8988T (cell line): Measurements from ENCODE around the gene VCP.
"Not testable (repeated sequence)": the region's sequence is repeated elsewhere in the genome, so short reads cannot be mapped to it uniquely, and the experiment has no call there.

Source experiments
- DNase-seq: peaks from one replicate; pipeline ENCODE4 v3.0.0; 2011

VCP gene

DNA sequence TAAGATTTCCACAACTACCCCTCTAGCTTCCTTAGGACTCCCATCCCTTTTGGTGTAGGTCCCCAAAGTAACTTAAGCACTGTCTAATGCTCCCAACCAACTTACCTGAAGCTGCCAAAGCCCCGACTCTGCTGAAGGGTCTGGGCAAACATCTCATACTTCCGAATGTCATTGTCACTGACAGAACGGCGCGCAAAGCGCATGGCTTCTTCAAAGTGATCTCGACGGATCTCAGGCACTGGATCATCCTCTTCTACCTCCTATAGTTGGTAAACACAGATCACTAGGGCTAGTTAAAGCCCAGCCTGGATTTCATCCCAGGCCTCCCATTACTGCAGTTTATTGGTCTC is 15.2 kb downstream of the VCP start:
- DNase-seq: no peak

DNA sequence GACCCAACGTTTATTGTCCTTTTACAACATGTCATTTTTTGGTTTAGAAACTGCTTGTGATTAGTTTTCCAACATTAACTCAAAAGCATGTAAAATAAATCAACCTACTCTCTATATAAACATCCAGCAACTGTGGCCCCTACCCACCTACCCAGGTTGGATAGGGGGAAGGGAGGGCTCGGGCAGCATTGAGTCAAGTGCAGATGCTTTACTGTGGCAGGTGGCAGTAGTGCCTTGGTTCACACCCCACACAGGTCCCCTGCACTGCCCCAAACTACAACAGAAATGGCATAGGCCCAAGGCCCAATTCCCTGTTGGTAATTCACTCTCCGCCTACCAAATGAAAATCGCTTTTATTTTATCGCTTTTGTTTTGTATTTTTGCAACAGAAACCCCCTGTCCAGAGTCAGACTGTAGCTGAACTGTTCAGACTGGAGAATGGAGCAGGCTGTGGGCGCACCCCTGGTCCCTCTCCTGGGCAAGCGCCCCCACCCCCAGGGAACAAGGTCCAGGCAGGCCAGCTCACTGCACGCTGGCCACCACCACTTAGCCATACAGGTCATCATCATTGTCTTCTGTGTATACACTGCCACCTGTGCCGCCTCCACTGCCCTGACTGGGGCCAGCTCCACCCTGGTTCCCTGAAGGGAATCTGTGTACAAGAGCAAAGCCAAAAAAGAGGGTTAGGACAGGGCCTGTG is 15.7 kb downstream of the VCP start:
- DNase-seq: no peak

DNA sequence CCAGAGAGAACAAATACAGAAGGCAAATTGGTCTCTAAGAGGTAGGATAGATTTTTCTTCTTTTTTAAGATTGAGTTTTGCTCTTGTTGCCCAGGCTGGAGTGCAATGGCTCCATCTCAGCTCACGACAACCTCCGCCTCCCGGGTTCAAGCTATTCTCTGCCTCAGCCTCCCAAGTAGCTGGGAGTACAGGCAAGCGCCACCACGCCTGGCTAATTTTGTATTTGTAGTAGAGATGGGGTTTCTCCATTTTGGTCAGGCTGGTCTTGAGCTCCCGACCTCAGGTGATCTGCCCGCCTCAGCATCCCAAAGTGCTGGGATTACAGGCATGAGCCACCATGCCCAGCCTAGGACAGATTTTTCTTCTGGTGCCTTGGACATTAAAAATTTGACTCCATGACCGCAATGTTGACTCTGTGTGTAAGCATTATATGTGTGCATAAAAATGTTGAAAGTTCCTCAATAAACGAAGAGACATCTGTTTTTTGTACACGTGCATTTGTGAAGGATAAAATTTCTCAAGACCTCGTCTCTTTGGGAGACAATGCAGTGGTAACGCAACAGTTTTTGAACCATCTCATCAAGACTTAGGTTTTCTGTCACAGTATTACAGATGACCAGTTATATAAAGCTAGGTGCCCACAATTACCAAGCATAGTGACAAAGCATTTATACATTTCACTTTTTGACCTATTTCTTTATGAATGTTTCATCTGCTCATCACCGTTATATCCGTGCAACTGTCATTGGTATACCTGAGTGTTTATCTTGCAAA is 17.4 kb downstream of the VCP start:
- no peak for DNase-seq

DNA sequence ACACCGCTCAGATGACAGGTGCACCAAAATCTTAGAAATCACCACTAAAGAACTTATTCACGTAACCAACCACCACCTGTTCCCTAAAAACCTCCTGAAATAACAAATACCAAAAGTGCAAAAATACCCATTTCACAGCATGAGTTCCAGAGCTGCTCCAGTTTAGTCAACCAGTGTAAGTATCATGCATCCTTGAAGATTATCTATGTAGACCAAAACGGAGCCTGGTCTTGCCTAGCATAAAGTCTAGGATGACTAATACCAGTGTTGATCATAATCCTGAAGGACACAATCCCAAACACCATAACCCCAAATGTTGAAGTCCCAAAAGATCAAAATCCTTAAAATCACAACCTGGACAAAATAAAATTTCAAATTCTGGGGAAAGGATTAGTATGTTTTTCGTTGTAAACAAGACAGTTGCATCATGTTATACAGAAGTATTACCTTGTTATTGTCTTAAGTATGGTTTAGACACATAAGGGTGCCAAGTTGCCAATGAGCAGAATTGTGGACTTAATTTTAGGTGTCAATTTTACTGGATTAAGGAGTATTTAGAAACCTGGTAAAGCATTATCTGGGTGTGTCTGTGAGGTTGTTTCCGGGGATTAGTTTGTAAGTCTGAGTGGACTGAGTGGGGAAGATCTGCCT is 18.1 kb downstream of the VCP start:
- no peak for DNase-seq

DNA sequence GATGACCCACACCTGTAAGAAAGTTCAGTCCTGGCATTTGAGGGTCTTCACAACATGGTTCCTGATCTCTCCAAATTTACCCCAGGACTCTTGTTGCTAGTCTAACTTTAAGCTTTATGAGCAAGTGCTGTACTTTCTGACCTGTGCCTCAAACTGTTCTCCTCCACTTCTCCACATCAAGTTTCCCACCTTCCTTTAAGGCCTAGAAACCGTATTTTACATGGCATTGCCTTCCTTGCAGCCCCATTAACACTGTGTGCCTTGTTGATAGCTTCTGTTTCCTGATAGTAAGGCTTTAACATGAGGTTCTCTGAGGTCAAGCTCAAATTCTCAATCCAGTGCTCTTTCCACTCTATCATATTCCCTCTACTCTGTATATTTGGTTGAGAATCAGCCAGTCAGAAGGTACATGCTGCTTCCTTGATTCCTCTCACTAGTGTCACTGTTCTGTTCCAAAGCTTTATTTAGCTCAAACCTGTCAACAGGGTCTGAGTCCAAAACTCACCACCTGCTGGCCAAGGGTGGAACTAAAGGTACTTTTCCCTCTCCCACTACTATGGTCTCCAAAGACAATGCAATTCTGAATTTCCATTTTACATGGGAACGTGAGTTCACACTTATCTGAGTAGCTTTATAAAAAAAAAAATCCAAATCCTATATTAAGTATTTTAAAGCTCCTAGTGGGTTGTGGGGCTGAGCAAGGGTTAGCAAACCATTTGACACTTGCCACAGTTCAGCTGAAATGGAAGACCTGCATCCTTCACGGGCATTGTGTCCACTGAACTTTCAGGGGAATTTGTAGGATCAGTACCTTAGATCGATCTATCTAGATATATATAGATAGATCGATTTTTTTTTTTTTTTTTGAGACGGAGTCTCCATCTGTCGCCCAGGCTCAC is 21.1 kb downstream of the VCP start:
- DNase-seq: no peak

DNA sequence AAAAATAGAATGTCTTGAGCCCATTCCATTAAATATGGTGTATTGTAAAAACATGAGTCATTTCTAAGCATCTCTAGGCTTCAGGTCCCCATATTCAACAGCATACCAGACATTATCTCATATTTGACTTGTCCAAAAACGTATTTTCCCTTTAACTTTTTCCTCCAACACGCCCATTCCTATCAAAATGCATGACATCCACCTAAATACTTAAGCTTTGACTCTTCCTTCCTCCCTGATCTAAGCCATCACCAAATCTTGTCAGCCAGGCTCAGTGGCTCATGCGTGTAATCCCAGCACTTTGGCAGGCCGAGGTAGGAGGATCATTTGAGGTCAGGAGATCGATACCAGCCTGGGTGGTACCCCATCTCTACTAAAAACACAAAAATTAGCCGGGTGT is 23.9 kb downstream of the VCP start:
- DNase-seq: no peak

DNA sequence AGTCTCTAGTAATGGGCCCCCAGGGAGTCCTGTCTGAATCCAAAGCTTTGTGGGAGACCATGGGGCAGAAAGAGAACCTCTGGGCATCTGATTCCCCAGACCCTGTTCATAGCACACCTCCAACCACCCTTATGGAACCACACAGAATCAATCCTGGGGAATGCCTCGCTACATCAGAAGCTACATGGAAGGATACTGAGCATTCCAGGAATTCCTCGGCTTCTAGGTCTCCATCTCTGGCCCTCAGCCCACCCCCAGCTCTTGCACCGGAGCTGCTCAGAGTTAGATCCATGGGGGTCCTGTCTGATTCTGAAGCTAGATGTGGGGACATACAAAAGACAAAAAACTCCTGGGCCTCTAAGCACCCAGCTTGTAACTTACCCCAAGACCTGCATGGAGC is 28.4 kb downstream of the VCP start:
- DNase-seq: no peak

DNA sequence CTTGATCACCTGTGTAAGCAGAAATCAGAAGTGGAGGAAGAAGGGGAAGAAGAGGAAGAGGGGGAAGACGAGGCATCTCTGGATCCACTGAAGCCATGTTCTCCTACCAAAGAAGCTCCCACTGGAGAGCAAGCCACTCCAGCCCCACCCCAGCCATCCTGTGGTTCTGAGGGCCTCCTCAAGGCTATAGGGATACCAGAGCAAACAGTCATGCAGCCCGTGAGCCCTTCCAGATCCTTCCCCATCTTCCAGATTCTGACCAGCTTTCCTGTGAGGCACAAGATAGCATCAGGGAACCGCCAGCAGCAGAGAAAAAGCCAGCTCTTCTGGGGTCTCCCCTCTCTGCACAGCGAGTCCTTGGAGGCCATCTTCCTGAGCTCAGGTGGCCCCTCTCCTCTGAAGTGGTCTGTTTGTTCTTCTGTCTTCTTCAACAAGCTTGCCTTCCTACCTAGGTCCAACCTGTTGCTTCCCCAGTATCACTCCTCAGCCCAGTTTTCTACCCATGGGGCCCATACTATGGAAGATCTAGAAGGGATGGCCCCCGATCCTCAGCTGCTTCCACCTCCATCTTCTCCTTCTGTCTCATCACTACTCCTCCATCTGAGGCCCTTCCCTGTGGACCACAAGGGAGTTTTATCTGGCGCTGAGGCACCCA is 29.4 kb downstream of the VCP start:
- DNase-seq: no peak

DNA sequence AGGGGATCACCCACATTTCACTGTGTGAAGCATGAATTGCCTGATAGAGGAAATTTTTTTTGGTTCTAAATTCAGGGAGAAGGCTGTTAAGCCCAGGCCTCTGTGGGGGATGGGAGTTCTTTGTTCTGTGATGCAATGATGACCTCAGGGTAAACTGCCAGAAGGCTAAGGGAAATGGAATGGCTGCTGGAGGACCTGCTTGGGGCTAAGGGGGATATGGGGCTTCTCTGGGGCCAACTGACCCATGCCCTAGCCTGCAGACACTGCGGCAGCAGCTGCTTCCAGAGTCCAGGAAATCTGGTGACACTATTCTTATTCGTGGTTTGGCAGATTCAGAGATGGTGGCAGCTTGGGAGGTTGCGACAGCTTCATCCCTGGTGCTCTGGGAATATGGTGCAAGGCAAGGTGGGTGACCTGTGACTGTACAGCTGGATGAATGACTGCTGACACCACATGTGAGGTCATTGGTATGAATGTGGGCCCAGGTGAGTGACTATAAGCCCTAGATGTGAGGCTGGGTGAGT is 30.3 kb downstream of the VCP start:
- DNase-seq: no peak

DNA sequence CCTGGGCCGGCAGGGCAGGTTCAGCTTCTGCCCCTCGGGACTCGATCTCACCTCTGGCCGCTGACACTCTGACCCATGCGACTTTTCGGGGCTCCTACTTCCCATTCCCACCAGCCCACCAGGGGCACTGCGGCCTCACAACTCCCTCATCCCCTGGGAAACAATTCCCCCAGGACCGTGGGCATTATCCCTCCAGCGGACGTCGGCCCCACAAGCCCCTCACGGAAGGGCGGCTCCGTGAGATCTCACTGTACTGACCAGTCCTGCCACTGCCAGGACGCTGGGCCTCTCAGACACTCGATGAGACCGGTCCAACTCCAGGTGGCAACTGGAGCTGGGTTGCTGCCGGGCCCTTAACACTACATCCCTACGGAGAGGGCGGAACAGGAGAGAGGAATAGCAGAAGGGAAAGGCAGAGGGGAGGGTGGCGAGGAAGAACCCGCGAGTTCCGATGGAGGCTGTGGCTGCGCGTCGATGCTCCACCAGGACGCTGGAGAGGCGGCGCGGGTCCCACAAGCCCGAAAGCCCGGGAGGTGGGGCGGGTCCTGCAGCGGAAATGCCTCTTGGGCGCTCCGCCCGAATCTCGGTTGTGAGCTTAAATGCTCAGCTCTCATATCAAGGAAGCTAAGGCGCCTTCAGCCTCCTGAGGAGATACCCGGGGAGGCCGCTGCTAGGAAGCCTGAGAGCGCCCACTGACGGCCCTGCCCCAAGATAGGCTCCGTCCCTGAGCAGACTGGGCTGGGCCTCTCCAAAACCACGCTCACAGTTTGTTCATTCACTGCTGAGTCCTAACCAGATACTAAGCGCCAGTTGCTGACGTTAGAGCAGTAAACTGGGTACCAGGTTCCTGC is 36.3 kb downstream of the VCP start:
- DNase-seq: no peak

DNA sequence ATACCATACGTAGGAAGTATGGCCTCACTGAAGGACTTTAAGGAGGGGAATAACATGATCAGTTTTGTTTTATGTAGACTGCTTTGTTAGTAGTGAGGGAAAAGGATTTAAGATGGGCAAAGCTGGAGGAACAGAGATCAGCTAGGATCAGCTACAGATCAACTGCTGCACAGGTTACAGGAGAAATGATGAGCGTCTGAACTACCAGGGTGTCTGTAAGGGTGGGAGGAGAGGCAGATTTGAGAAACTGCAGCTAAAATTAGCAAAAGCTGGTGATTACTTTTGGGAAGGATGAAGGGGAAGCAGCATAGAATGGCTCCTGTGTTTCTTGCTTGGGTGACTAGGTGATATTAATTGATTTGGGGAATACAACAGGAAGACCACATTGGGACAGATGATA is 39.3 kb downstream of the VCP start:
- DNase-seq: no peak

DNA sequence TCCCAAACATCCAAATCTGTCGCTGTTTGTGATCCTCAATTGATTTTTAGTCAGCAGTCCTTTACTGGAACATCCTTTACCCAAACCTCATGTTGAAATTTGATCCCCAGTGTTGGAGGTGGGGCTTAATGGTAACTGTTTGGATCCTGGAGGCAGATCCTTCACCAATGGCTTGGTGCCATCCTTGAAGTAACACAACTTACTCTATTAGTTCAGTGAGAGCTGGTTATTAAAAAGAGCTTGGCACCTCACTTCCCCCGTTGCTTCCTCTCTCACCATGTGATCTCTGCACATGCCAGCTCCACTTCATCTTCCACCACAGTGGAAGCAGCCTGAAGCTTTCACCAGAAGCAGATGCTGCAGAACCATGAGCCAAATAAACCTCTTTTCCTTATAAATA is 42.6 kb downstream of the VCP start:
- DNase-seq: no peak

DNA sequence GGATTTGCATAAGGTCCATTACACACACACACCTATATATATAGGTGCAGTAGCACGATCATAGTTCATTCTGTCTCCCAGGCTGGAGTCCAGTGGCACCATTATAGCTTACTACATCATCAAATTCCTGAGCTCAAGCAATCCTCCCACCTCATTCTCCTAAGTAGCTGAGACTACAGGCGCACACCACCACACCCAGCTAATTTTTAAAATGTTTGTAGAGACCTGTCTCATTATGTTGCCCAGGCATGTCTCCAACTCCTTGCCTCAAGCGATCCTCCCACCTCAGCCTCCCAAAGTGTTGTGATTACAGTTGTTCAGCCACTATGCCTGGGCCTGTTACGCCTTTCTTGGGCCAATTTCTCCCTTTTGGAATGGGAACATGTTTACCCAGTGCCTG is 43.2 kb downstream of the VCP start:
- no peak for DNase-seq

DNA sequence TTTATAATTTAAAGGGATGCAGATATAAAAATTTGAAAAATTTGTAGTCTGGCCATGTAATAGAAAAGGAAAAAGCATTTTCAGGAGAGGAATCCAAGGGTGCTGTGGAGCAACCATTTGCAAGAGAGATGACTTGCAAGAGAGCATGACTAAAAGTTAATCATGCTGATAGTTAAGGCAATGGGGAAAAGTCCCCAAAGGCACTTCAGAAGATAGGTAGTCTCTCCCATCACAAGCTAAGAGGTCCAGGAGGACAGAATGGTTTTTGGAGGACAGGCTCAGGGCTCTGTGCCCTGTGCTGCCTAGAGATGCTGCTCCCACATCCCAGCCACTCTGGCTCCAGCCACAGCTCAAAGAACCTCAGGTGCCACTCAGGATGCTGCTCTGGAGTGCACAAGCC is 44.1 kb downstream of the VCP start:
- no peak for DNase-seq

DNA sequence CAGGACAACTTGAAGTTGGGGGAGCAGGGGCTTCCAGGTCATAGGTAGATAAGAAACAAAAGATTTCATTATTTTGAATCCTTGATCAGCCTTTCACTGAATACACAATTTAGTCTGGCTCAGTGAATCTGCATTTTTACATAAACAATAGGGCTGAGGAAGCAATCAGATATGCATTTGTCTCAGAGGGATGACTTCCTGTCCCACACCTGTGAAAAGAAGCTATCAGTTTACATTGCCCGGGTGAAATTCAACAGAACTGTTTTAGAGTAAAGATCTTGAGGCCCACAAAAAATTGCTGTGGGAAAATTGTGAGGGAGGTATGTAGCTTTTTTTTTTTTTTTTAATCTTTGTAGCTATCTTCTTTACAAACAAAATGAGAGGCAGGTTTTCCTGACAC is 44.6 kb downstream of the VCP start:
- no peak for DNase-seq

DNA sequence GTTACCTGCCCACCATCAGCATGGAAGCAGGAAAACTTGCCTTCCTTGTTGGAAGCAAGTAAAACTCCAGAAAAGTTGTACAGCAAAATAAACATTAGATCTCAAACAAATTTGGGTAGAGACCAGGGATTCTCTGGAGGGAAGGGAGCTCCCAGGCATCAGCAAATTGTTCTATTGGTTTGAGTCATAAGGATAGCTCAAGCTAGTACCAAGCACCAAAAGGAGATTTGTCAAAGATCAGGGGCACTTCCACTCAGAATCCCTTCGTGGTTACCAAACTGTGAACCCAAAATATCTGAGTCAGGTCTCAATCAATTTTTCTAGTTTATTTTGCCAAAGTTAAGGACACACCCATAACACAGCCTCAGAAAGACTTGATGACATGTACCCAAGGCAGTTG is 45.1 kb downstream of the VCP start:
- no peak for DNase-seq

DNA sequence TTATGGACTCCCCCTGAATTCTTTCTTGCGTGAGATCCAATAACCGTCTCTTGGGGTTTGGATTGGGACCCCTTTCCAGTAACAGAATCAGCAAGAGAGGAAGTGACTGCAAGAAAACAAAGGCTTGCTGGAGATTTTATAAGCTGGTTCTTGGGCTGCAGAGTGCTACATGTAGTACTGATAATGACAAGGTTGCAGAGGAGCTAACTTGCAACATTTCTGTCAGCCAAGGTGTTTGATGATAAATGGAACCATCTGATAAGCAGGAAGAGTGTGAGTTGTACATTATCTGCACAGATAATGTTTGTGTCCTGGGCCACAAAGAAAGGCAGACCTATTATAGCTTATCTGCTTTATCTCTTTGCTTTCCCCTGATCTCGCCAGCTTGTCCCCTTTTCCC is 45.8 kb downstream of the VCP start:
- DNase-seq: no peak

DNA sequence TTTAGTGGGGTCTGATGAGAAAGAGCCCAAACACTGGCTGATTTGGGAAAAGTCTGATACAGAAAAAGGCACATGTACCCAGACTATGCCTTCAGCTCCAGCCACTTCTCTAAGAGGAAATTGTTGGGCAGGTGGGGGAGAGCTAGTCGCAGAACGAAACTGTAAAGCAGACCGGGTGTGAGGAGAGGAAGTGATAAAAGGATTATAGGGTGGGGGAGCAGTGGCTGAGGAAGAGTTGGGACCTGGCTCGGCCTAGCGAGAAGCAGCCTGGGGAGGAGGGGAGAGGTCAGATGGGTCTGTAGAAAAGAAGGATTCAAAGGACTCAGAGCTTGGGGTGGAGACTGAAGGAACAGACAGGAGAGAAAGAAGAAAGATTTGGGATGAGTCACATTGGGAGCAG is 49.0 kb downstream of the VCP start:
- DNase-seq: not testable (repeated sequence)

DNA sequence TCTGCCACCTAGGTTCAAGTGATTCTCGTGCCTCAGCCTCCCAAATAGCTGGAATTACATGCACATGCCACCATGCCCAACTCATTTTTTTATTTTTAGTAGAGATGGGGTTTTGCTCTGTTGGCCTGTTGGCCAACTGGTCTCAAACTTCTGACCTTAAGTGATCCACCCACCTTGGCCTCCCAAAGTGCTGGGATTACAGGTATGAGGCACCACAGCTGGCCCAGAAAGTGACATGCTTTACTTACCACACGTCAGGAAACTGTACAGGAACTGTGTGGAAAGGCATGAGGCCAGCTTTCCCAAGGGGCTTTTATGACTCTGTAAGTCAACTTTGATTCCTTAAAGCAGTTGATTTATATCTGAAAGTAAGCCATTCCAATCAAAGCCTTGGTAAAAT is 57.9 kb downstream of the VCP start:
- DNase-seq: no peak

DNA sequence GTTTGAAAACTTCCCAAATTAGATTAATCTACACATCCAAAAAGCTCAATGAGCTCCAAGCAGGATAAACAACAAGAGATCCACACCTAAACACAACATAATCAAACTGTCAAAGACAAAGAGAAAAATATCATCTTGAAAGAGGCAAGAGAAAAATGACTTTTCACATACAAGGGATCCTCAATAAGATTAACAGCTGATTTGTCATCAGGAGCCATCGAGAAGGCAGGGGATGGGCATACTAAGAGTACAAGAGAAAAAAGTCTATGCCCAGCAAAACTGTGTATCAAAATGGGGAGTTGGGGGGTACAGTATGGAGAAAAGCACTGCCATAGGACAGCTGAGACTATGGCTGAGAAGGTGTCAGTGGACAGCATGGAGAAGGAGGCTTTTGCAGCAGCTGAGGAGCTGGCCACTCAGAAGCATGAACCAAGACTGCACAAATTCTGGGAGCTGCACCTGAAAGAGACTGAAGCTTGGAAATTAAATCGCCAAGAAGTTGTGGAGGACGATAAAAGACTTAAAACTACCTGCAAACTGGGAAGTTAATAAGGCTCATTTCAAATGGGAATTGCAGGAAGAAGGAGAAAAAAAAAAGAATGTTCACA is 62.0 kb downstream of the VCP start:
- no peak for DNase-seq
